Measurements from ENCODE around the gene NTSR1.

DNA sequence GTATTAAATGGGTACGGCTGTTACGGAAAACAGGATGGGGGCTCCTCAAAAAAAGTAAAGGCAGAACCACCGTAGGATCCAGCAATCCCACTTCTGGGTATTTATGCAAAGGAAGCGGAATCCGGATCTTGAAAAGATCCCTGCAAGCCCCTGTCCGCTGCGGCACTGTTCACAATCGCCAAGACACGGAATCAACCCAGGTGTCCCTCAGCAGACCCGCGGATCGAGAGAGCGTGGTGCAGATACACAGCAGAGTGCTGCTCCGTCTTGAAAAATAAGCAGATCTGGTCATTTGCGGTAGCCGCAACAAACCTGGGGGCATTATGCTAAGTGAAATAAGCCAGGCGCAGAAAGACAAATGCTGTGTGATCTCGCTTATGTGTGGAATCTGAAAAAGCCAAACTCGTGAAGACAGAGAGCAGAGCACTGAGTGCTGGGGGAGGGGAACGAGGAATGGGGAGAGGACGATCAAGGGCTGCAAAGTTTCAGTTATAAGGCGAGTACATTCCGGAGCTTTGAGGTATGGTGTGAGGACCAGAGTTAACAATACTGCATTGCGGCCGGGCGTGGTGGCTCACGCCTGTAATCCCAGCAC lies 41.3 kb downstream of the NTSR1 start:
- TF ChIP-seq POLR2AphosphoS5 (IDR thresholded peaks at IDR 0.05) (peak in 3 of 4 donors; percentile 33 to 71 (median 55)), POLR2A (IDR thresholded peaks at IDR 0.05) (no peak)

All from sigmoid colon (tissue), 4 donors.